ENCODE results near the gene TRIM14. TPM values are rescaled to one million over a fixed set of nuclear protein-coding genes. Genes with fewer than 3 reads are reported as not detected.

TRIM14 gene, protein sequence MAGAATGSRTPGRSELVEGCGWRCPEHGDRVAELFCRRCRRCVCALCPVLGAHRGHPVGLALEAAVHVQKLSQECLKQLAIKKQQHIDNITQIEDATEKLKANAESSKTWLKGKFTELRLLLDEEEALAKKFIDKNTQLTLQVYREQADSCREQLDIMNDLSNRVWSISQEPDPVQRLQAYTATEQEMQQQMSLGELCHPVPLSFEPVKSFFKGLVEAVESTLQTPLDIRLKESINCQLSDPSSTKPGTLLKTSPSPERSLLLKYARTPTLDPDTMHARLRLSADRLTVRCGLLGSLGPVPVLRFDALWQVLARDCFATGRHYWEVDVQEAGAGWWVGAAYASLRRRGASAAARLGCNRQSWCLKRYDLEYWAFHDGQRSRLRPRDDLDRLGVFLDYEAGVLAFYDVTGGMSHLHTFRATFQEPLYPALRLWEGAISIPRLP
- total RNA-seq (10 to 100 TPM in 1 of 7 donors, 1 to 10 TPM in 6; 3.6 to 12.2 (median 5.7) TPM), polyA plus RNA-seq (10 to 100 TPM in 1 of 2 donors, 1 to 10 TPM in 1; 2.3 to 24.0 TPM)
- long read RNA-seq, donor 1, full-length matches to known transcripts = 15 of 26 reads
- long read RNA-seq, donor 1, partial matches to known transcripts = 0 of 26 reads
- long read RNA-seq, donor 1, other reads (novel, unspliced or antisense) = 11 of 26 reads
- long read RNA-seq, donor 2, full-length matches to known transcripts = 7 of 7 reads
- long read RNA-seq, donor 2, partial matches to known transcripts = 0 of 7 reads
- long read RNA-seq, donor 2, other reads (novel, unspliced or antisense) = 0 of 7 reads
- long read RNA-seq, donor 3, full-length matches to known transcripts = 2 of 10 reads
- long read RNA-seq, donor 3, partial matches to known transcripts = 0 of 10 reads
- long read RNA-seq, donor 3, other reads (novel, unspliced or antisense) = 8 of 10 reads

DNA sequence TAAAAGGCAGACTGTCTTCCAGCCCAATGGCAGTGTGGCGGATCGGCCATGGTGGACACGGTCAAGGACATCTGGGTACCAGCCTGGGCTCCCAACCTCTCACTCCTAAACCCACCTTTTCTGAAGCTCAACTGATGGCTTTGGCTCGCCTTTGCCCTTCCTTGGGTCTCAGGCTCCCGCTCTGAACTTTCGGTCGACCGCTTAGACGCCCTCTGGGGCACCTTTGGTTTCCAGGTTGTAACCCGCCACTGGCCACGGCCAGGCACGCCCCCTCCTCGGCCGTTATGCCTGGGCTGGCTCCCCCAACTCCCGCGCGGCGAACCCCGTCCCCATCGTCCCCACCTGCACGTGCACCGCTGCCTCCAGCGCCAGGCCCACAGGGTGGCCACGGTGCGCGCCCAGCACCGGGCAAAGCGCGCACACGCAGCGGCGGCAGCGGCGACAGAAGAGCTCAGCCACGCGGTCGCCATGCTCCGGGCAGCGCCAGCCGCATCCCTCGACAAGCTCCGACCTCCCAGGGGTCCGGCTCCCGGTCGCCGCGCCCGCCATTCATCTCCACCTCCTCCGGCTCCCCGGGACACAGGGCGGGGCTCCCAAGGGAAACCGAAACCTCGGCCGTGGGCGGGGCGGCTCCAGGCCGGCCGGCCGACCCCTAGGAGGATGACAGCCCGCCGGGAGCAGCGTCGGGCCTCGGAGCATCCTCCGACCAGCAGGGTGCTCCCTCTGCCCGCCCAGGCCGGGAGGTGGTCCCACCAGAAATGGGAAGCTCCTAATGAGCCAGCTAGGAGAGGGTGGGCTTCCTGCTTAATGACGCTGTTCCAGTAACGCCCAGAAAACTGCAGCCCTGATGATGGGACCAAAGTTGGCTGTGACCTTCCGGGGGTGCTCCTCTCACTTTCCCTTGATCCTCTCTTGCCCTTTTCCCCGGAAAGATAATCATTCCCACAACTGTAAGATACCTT is at the start of gene TRIM14:
TRIM14 (minus strand) TSS at position 583 of the 962 bp plus-strand sequence; CDS start at position 549, 34 bp downstream.
- Histone ChIP-seq H3K4me3 (peak within 1 kb of the TSS; percentile 55), H3K9me3 (no peaks in the 10 kb centered on the region), H3K27ac (peak within 1 kb of the TSS in 1 of 2 donors; percentile 30), H3K36me3 (no peaks in the 10 kb centered on the region), H3K4me1 (ENCODE audit: insufficient read depth) (peaks cover 2% of the 10 kb centered on the region), H3K27me3 (no peaks in the 10 kb centered on the region)
- DNase-seq = peak; percentile 27 to 53 (median 40)
- WGBS, 3 donors = 2 to 3% (median 2%) methylated on average over 38 to 71 of the region's 71 CpGs
- no peak for TF ChIP-seq EP300 (IDR thresholded peaks at IDR 0.05)
- TF ChIP-seq, protein P1, sequence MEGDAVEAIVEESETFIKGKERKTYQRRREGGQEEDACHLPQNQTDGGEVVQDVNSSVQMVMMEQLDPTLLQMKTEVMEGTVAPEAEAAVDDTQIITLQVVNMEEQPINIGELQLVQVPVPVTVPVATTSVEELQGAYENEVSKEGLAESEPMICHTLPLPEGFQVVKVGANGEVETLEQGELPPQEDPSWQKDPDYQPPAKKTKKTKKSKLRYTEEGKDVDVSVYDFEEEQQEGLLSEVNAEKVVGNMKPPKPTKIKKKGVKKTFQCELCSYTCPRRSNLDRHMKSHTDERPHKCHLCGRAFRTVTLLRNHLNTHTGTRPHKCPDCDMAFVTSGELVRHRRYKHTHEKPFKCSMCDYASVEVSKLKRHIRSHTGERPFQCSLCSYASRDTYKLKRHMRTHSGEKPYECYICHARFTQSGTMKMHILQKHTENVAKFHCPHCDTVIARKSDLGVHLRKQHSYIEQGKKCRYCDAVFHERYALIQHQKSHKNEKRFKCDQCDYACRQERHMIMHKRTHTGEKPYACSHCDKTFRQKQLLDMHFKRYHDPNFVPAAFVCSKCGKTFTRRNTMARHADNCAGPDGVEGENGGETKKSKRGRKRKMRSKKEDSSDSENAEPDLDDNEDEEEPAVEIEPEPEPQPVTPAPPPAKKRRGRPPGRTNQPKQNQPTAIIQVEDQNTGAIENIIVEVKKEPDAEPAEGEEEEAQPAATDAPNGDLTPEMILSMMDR (IDR thresholded peaks at IDR 0.05) = no peak
- TF ChIP-seq POLR2A (IDR thresholded peaks at IDR 0.05) = no peak
- intact Hi-C loops (cut with DNase I) = no loop called here

DNA sequence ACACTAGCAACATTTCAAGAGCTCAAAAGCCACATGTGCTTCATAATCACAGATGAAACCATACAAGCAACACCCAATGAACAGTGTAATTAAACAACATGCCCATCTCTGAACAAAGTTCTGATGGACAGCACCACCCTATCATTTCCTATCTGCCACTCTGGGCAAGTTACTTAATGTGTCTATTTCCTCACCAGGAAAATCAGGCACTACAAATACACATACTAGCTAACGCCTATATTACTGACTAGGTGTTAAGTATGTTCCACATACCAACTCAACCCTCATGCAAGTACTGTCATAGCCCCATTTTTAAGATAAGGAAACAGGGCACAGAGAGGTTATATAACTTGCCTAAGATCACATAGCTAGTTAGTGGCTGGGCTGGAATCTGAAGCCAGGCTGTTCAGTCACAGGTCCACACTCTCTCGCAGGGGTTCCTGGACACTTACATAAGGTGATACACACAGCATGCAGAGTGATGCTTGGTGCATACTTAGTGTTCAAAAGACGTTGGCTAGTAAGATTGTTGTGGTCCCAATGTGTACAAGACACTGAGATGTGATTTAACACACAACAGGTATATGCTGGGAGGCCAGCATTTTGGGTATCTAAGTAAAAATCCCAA is 49.2 kb upstream of the TRIM14 start:
- Histone ChIP-seq H3K36me3 (no peaks in the 10 kb centered on the region), H3K9me3 (no peaks in the 10 kb centered on the region), H3K4me1 (ENCODE audit: insufficient read depth) (no peaks in the 10 kb centered on the region), H3K4me3 (no peak overlapping the region), H3K27ac (no peak overlapping the region), H3K27me3 (no peaks in the 10 kb centered on the region)
- TF ChIP-seq, protein P1 (IDR thresholded peaks at IDR 0.05) = no peak
- no peak for TF ChIP-seq POLR2A (IDR thresholded peaks at IDR 0.05)
- WGBS, 3 donors = 68 to 90% (median 83%) methylated on average over 3 of the region's 3 CpGs
- intact Hi-C loops (cut with DNase I) = no loop called here
- DNase-seq = no peak

DNA sequence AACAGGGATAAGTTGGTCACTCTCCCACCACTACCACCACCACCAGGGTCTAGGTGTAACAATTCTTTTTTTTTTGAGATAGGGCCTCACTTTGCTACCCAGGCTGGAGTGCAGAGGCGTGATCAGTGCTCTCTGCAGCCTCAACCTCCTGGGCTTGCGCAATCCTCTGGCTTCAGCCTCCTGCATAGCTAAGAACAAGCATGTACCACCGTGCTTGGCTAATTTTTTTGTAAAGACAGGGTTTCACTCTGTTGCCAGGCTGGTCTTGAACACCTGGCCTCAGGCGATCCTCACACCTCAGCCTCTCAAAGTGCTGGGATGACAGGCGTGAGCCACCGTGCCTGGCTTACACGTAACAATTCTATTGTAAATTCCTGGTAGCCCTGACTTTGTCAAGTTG is 45.9 kb upstream of the TRIM14 start:
- 83 to 86% (median 84%) methylated on average over 7 of the region's 7 CpGs for WGBS, 3 donors
- no peak overlapping the region for H3K4me3 ChIP-seq
- H3K27ac ChIP-seq = no peak overlapping the region
- H3K9me3 ChIP-seq = no peaks in the 10 kb centered on the region
- TF ChIP-seq EP300 (IDR thresholded peaks at IDR 0.05) (no peak), POLR2A (IDR thresholded peaks at IDR 0.05) (no peak)
- TF ChIP-seq, protein P1 (IDR thresholded peaks at IDR 0.05) = no peak
- intact Hi-C loops (cut with DNase I) = no loop called here
- no peaks in the 10 kb centered on the region for H3K4me1 ChIP-seq (ENCODE audit: insufficient read depth)
- no peaks in the 10 kb centered on the region for H3K36me3 ChIP-seq
- H3K27me3 ChIP-seq = no peaks in the 10 kb centered on the region
- DNase-seq = no peak

Data from ovary (tissue), 10 donors.